ENCODE data around the gene MS4A2.

Gene MS4A2

DNA sequence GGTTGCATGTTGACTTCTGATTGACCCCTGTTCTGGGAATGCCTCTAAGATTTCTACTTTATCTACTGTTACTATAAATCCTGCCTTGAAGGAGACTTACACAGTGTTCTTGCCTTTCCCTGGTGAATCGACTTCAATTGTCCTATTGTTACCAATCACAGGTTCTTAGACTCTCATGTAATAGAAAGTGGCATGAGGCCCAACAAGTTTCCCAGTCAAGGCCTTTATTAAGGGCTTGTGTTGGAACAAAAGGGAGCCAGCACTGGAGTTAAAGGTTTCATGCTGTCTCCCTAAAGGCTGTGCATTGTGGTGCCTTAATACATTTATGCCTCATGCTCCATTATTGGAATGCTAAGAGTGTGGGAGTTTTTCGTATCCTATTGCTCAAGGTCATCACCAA, 23.3 kb downstream of the MS4A2 start:
- TF ChIP-seq, protein P1, sequence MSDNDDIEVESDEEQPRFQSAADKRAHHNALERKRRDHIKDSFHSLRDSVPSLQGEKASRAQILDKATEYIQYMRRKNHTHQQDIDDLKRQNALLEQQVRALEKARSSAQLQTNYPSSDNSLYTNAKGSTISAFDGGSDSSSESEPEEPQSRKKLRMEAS (IDR thresholded peaks at IDR 0.05) = no peak
- TF ChIP-seq, protein P2, sequence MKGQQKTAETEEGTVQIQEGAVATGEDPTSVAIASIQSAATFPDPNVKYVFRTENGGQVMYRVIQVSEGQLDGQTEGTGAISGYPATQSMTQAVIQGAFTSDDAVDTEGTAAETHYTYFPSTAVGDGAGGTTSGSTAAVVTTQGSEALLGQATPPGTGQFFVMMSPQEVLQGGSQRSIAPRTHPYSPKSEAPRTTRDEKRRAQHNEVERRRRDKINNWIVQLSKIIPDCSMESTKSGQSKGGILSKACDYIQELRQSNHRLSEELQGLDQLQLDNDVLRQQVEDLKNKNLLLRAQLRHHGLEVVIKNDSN (IDR thresholded peaks at IDR 0.05) = no peak
- TF ChIP-seq CREB1 (IDR thresholded peaks at IDR 0.05; ENCODE audit: low read depth) (no peak), TEAD4 (IDR thresholded peaks at IDR 0.05) (no peak), ZBTB7A (IDR thresholded peaks at IDR 0.05; ENCODE audit: low read depth) (no peak), TAF1 (IDR thresholded peaks at IDR 0.05; ENCODE audit: low read depth) (no peak), RAD21 (IDR thresholded peaks at IDR 0.05; ENCODE audit: low read depth) (no peak), YY1 (IDR thresholded peaks at IDR 0.05; ENCODE audit: low read depth) (no peak), EP300 (IDR thresholded peaks at IDR 0.05; ENCODE audit: borderline replicate concordance) (no peak)

DNA sequence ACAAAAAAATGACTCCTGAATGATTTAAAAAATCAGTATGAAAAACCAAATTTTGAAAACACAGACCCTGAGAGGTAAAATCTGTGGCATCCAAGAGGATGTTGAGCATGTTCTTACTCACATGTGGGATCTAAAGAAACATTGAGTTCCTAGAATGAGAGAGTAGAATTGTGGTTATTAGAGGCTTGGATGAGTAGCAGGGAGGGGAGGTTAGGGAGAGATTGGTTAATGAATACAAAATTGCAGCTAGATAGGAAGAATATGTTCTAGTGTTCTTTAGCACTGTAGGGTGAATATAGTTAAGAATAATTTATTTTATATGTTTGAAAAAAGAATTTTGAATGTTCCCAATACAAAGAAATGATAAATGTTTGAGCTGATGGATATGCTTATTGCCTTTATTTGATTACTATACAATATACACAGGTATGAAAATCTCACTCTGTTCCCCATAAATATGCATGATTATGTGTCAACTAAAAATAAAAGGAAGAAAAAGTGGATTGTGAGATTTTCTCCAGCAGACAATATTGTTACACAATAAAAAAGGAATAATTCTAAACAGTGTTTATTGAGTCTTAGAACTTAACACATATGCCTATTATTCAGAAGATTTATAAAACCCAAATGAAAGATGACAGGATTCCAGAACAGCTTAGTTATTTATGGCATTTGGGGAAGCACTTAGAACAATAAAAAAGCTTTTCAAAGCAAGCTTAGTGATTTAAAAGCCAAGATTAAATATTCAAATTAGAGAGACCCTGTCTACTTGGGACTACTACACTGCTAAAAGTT, 28.7 kb downstream of the MS4A2 start:
- no peak for TF ChIP-seq ZBTB7A (IDR thresholded peaks at IDR 0.05; ENCODE audit: low read depth)
- TF ChIP-seq EGR1 (IDR thresholded peaks at IDR 0.05) = no peak
- no peak for TF ChIP-seq EP300 (IDR thresholded peaks at IDR 0.05; ENCODE audit: borderline replicate concordance)
- TF ChIP-seq TCF12 (IDR thresholded peaks at IDR 0.05; ENCODE audit: low read depth) = no peak
- no peak for TF ChIP-seq YY1 (IDR thresholded peaks at IDR 0.05; ENCODE audit: low read depth)
- no peak for TF ChIP-seq FOXM1 (IDR thresholded peaks at IDR 0.05; ENCODE audit: borderline replicate concordance, low read depth)
- TF ChIP-seq, protein P2 (IDR thresholded peaks at IDR 0.05) = no peak
- TF ChIP-seq TAF1 (IDR thresholded peaks at IDR 0.05; ENCODE audit: low read depth) = no peak
- no peak for TF ChIP-seq CREB1 (IDR thresholded peaks at IDR 0.05; ENCODE audit: low read depth)
- TF ChIP-seq, protein P3, sequence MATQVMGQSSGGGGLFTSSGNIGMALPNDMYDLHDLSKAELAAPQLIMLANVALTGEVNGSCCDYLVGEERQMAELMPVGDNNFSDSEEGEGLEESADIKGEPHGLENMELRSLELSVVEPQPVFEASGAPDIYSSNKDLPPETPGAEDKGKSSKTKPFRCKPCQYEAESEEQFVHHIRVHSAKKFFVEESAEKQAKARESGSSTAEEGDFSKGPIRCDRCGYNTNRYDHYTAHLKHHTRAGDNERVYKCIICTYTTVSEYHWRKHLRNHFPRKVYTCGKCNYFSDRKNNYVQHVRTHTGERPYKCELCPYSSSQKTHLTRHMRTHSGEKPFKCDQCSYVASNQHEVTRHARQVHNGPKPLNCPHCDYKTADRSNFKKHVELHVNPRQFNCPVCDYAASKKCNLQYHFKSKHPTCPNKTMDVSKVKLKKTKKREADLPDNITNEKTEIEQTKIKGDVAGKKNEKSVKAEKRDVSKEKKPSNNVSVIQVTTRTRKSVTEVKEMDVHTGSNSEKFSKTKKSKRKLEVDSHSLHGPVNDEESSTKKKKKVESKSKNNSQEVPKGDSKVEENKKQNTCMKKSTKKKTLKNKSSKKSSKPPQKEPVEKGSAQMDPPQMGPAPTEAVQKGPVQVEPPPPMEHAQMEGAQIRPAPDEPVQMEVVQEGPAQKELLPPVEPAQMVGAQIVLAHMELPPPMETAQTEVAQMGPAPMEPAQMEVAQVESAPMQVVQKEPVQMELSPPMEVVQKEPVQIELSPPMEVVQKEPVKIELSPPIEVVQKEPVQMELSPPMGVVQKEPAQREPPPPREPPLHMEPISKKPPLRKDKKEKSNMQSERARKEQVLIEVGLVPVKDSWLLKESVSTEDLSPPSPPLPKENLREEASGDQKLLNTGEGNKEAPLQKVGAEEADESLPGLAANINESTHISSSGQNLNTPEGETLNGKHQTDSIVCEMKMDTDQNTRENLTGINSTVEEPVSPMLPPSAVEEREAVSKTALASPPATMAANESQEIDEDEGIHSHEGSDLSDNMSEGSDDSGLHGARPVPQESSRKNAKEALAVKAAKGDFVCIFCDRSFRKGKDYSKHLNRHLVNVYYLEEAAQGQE (IDR thresholded peaks at IDR 0.05; ENCODE audit: low read depth) = no peak
- no peak for TF ChIP-seq CEBPB (IDR thresholded peaks at IDR 0.05)
- TF ChIP-seq NFIC (IDR thresholded peaks at IDR 0.05) = no peak
- TF ChIP-seq TEAD4 (IDR thresholded peaks at IDR 0.05) = no peak
- TF ChIP-seq, protein P1 (IDR thresholded peaks at IDR 0.05) = no peak
- TF ChIP-seq RAD21 (IDR thresholded peaks at IDR 0.05; ENCODE audit: low read depth) = no peak

DNA sequence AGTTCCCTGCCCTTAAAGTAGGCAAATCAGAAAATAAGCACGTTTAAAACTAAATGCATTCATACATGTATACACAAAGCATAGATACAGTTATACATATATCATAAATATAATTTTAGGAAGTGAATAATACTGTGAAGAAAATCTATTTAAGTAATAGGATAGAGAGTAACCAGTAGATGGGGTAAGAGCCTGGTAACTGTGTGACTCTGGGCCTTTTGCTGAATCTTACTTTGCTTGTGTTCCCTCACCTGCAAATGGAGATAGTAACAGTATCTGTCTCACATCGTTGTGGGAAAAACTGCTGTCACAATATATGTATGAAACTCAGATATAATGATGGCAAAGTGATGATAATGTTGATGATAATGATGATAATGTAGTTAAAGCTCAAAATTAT, 29.9 kb downstream of the MS4A2 start:
- TF ChIP-seq EGR1 (IDR thresholded peaks at IDR 0.05) (no peak), TCF12 (IDR thresholded peaks at IDR 0.05; ENCODE audit: low read depth) (no peak), ZBTB7A (IDR thresholded peaks at IDR 0.05; ENCODE audit: low read depth) (no peak), CREB1 (IDR thresholded peaks at IDR 0.05; ENCODE audit: low read depth) (no peak), CEBPB (IDR thresholded peaks at IDR 0.05) (no peak), EP300 (IDR thresholded peaks at IDR 0.05; ENCODE audit: borderline replicate concordance) (no peak)

DNA sequence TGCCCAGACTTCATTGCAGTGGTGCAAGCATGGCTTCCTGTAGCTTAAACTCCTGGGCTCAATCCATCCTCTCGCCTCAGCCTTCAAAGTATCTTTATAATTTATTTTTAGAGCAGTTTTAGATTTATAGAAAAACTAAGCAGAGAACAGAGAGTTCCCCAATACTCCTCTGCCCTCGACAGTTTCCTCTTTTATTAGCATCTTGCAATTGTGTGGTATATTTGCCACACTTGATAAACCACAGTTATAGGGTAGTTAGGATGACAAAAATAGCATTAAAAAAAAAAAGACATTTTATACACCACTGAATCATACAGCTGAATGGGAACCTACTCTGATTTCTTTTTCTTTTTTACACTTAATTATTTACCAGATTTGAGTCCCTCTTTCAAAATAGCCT, 31.2 kb downstream of the MS4A2 start:
- TF ChIP-seq YY1 (IDR thresholded peaks at IDR 0.05; ENCODE audit: low read depth) = no peak
- TF ChIP-seq NFIC (IDR thresholded peaks at IDR 0.05) = no peak
- TF ChIP-seq, protein P2 (IDR thresholded peaks at IDR 0.05) = no peak
- TF ChIP-seq RAD21 (IDR thresholded peaks at IDR 0.05; ENCODE audit: low read depth) = no peak
- TF ChIP-seq, protein P1 (IDR thresholded peaks at IDR 0.05) = no peak
- TF ChIP-seq TCF12 (IDR thresholded peaks at IDR 0.05; ENCODE audit: low read depth) = no peak
- TF ChIP-seq FOXM1 (IDR thresholded peaks at IDR 0.05; ENCODE audit: borderline replicate concordance, low read depth) = no peak
- no peak for TF ChIP-seq TEAD4 (IDR thresholded peaks at IDR 0.05)
- no peak for TF ChIP-seq ZBTB7A (IDR thresholded peaks at IDR 0.05; ENCODE audit: low read depth)
- no peak for TF ChIP-seq CREB1 (IDR thresholded peaks at IDR 0.05; ENCODE audit: low read depth)
- TF ChIP-seq CEBPB (IDR thresholded peaks at IDR 0.05) = no peak
- TF ChIP-seq EP300 (IDR thresholded peaks at IDR 0.05; ENCODE audit: borderline replicate concordance) = no peak
- no peak for TF ChIP-seq TAF1 (IDR thresholded peaks at IDR 0.05; ENCODE audit: low read depth)
- TF ChIP-seq, protein P3 (IDR thresholded peaks at IDR 0.05; ENCODE audit: low read depth) = no peak
- no peak for TF ChIP-seq EGR1 (IDR thresholded peaks at IDR 0.05)

DNA sequence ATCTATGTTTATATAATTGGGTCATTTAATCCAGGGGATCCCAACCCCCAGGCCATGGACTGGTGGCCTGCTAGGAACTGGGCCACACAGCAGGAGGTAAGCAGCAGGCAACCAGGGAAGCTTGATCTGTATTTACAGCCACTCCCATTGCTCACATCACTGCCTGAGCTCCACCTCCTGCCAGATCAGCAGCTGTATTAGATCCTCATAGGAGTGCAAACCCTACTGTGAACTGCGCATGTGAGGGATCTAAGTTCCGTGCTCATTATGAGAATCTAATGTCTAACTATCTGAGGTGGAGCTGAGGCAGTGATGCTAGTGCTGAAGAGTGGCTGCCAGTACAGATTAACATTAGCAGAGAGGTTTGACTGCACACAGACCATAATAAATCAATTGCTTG, 32.8 kb downstream of the MS4A2 start:
- TF ChIP-seq EP300 (IDR thresholded peaks at IDR 0.05; ENCODE audit: borderline replicate concordance) = no peak
- TF ChIP-seq, protein P2 (IDR thresholded peaks at IDR 0.05) = no peak
- TF ChIP-seq EGR1 (IDR thresholded peaks at IDR 0.05) = no peak
- TF ChIP-seq CEBPB (IDR thresholded peaks at IDR 0.05) = no peak
- TF ChIP-seq RAD21 (IDR thresholded peaks at IDR 0.05; ENCODE audit: low read depth) = no peak
- no peak for TF ChIP-seq CREB1 (IDR thresholded peaks at IDR 0.05; ENCODE audit: low read depth)
- no peak for TF ChIP-seq TAF1 (IDR thresholded peaks at IDR 0.05; ENCODE audit: low read depth)
- no peak for TF ChIP-seq TEAD4 (IDR thresholded peaks at IDR 0.05)
- TF ChIP-seq ZBTB7A (IDR thresholded peaks at IDR 0.05; ENCODE audit: low read depth) = no peak
- TF ChIP-seq, protein P3 (IDR thresholded peaks at IDR 0.05; ENCODE audit: low read depth) = no peak
- TF ChIP-seq, protein P1 (IDR thresholded peaks at IDR 0.05) = no peak
- no peak for TF ChIP-seq YY1 (IDR thresholded peaks at IDR 0.05; ENCODE audit: low read depth)
- no peak for TF ChIP-seq NFIC (IDR thresholded peaks at IDR 0.05)
- no peak for TF ChIP-seq TCF12 (IDR thresholded peaks at IDR 0.05; ENCODE audit: low read depth)
- TF ChIP-seq FOXM1 (IDR thresholded peaks at IDR 0.05; ENCODE audit: borderline replicate concordance, low read depth) = no peak

Measured in Ishikawa (cell line).